WTC11 (cell line): ENCODE measurements around the gene HMMR.

ENCODE experiments used
- E2F4 ChIP-seq: sonication (generic); formaldehyde crosslinking; IDR thresholded peaks from 2 replicates; pipeline ENCODE4 v1.8.1; 2022; ENCODE audit warnings: low read depth, mild to moderate bottlenecking, moderate library complexity, missing genetic modification reagents, borderline replicate concordance
- MAX ChIP-seq: sonication (generic); formaldehyde crosslinking; IDR thresholded peaks from 2 replicates; pipeline ENCODE4 v1.8.0; 2022; ENCODE audit warnings: mild to moderate bottlenecking, missing genetic modification reagents

DNA sequence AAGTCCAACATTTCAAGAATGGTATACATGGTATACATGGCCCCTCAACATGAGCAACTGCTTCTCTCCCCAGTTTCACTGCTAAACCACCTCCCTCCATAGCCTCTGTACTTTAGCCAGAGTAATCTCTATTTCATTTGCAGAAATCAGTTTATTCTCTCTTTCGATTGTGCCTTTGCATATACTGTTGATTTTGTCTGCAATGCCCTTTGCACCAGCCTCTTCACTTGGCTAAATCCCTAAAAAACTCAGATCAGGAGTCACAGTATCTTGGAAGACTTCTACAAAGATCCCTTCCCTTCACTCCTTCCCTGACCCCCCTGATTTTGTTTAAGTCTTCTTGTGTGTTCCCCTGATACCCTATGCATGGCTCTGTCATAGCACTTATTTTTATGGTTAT, 27.9 kb upstream of the HMMR start:
- no peak for TF ChIP-seq MAX (CRISPR knock-in tag)
- no peak for TF ChIP-seq E2F4
